Thymus (tissue), 11 donors: ENCODE results near the gene GPR52. TPM values are rescaled to one million over a fixed set of nuclear protein-coding genes. Genes with fewer than 3 reads are reported as not detected.

Experiments used
- DNase-seq, 9 donors: peaks; one replicate each; pipeline ENCODE4 v3.0.0-alpha.2; 2013; ENCODE audit warnings: low spot score in 9 of 9, low read depth in 6 of 9, missing footprints in 1 of 9
- H3K27ac ChIP-seq, 2 donors: one replicate each; pipeline ENCODE4 v1.5.1; 2013; ENCODE audit warnings: control low read depth in 1 of 2, low read depth in 1 of 2, low read length in 1 of 2, mild to moderate bottlenecking in 1 of 2, moderate library complexity in 1 of 2
- H3K27me3 ChIP-seq, 2 donors: one replicate each; pipeline ENCODE4 v1.5.1; 2013; ENCODE audit warnings: low read length in 1 of 2; ENCODE audit not compliant: control insufficient read depth in 2 of 2, insufficient read depth in 1 of 2
- H3K36me3 ChIP-seq, 2 donors: one replicate each; pipeline ENCODE4 v1.5.1; 2013; ENCODE audit warnings: low read length in 1 of 2, mild to moderate bottlenecking in 1 of 2, moderate library complexity in 1 of 2; ENCODE audit not compliant: control insufficient read depth in 2 of 2, insufficient read depth in 2 of 2
- H3K4me1 ChIP-seq, 2 donors: one replicate each; pipeline ENCODE4 v1.5.1; 2013; ENCODE audit warnings: low read length in 2 of 2; ENCODE audit not compliant: control insufficient read depth in 2 of 2, insufficient read depth in 2 of 2
- H3K4me3 ChIP-seq, 2 donors: one replicate each; pipeline ENCODE4 v1.5.1; 2013; ENCODE audit warnings: low read length in 2 of 2, control low read depth in 1 of 2, mild to moderate bottlenecking in 1 of 2
- H3K9me3 ChIP-seq, 2 donors: one replicate each; pipeline ENCODE4 v1.5.1; 2013; ENCODE audit warnings: low read length in 1 of 2, mild to moderate bottlenecking in 1 of 2; ENCODE audit not compliant: control insufficient read depth in 2 of 2, insufficient read depth in 1 of 2
- WGBS: extraction: QIAGEN DNeasy Blood & Tissue Kit; methylation state at CpG from one replicate; pipeline ENCODE4 v1.1.7; 2013; 5-methylcytosine and 5-hydroxymethylcytosine counted together
- polyA plus RNA-seq: library from polyadenylated mRNA; stranded (reverse); fragments of 200-250 nt; gene quantifications from one replicate; pipeline ENCODE4 v1.2.3, GENCODE V29; 2013
- total RNA-seq: library from RNA; stranded (reverse); fragments of 120-200 nt; gene quantifications from one replicate; pipeline ENCODE4 v1.2.4, GENCODE V29; 2013
- donor health status: healthy.

Gene GPR52
- total and polyA plus RNA-seq, 2 donors: 0.09 to 0.52 TPM

DNA sequence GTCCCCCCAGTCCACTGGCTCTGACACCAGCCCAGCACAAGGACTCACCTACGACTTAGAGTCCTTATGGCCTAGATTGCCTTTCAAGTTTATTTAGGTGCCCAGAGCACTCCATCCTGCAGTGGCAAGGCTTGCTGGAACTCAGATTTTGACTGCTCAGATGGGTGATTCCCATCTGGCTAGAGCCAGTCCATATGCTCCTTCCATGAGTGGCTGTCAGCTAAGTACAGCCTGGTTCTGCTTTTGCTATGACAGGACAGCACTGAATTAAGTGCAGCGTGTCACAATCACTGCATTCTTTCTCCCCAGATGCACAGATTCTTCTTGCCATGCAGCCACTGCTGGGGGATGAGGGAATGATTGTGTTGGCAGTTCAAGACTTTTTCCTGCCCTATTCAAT is 43.8 kb downstream of the GPR52 start:
- WGBS: over 99% methylated on average over 2 of the region's 2 CpGs
- no peak for DNase-seq
- H3K4me1 ChIP-seq: no peaks in the 10 kb centered on the region

DNA sequence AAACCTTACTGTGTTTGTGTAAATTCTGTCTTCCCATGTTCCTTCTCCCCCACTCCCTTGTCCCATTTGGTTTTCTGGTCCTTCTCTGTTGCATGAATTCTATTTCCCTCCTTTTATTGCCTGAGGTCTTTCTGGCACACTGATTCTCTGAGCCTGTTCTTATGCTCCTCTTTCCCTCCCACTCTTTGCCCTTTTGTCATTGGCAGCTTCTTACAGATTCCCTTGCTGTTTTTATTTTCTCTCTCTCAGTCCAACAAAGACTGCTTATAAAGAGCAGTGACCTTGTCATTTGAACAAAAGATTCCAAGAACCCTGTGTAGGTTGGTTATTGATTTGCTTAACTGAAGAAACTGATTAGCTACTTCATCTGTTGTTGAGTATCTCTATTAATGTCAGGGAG is 49.7 kb downstream of the GPR52 start:
- Histone ChIP-seq H3K4me3 (no peak overlapping the region), H3K4me1 (no peaks in the 10 kb centered on the region), H3K36me3 (no peaks in the 10 kb centered on the region), H3K9me3 (no peaks in the 10 kb centered on the region), H3K27me3 (no peaks in the 10 kb centered on the region), H3K27ac (no peak overlapping the region)
- DNase-seq: no peak

More for the DNA sequence above, 43.8 kb downstream of the GPR52 start:
- Histone ChIP-seq H3K27me3 (no peaks in the 10 kb centered on the region), H3K27ac (no peak overlapping the region), H3K36me3 (no peaks in the 10 kb centered on the region), H3K9me3 (no peaks in the 10 kb centered on the region), H3K4me3 (no peak overlapping the region)
